Chondrocyte (in vitro differentiated cells): Measurements from ENCODE around the gene DTD2. TPM values are rescaled to one million over a fixed set of nuclear protein-coding genes. Genes with fewer than 3 reads are reported as not detected.

Source experiments
- DNase-seq: peaks from one replicate; pipeline ENCODE4 v3.0.0; 2021; ENCODE audit warnings: mixed read lengths, low spot score
- H3K27ac Mint-ChIP-seq: one replicate; pipeline ENCODE4 v1.8.0; 2021; ENCODE audit warnings: mild to moderate bottlenecking, moderate library complexity, mixed read lengths; ENCODE audit not compliant: unreplicated experiment
- H3K27me3 Mint-ChIP-seq: 2 replicates; pipeline ENCODE4 v1.8.0; 2021; ENCODE audit warnings: low read depth, mixed read lengths
- H3K36me3 Mint-ChIP-seq: 2 replicates; pipeline ENCODE4 v1.8.0; 2021; ENCODE audit warnings: low read depth, mixed read lengths
- H3K4me1 Mint-ChIP-seq: 2 replicates; pipeline ENCODE4 v1.8.0; 2021; ENCODE audit warnings: low read depth, mild to moderate bottlenecking, mixed read lengths
- H3K4me3 Mint-ChIP-seq: one replicate; pipeline ENCODE4 v1.8.0; 2021; ENCODE audit warnings: mild to moderate bottlenecking, moderate library complexity, mixed read lengths; ENCODE audit not compliant: unreplicated experiment
- H3K9me3 Mint-ChIP-seq: 2 replicates; pipeline ENCODE4 v1.8.0; 2021; ENCODE audit warnings: low read depth, mixed read lengths
- long read RNA-seq: library from polyadenylated mRNA; stranded (forward); transcript quantifications from one replicate; pipeline ENCODE4 v2.0.0, GENCODE V29; 2021
- total RNA-seq: library from RNA; stranded (reverse); gene quantifications from 3 replicates; pipeline ENCODE4 v1.2.1, GENCODE V29; 2021
- TF ChIP-seq, protein P1 (sequence below): fragments of 200-600 bp; sonication (generic); IDR thresholded peaks from 2 replicates; pipeline ENCODE4 v1.5.0; 2021; ENCODE audit warnings: antibody characterized with exemption, mild to moderate bottlenecking, moderate library complexity

Gene DTD2
- total RNA-seq: 29.5 to 36.1 TPM (median 34.1 TPM) in 3 replicates
- long read RNA-seq, transcript DTD2-203 (3 exons, 823 nt): major isoform, 15 of 21 reads
- long read RNA-seq, partial matches to known transcripts: 1 of 21 reads
- long read RNA-seq, other reads (novel, unspliced or antisense): 2 of 21 reads

DNA sequence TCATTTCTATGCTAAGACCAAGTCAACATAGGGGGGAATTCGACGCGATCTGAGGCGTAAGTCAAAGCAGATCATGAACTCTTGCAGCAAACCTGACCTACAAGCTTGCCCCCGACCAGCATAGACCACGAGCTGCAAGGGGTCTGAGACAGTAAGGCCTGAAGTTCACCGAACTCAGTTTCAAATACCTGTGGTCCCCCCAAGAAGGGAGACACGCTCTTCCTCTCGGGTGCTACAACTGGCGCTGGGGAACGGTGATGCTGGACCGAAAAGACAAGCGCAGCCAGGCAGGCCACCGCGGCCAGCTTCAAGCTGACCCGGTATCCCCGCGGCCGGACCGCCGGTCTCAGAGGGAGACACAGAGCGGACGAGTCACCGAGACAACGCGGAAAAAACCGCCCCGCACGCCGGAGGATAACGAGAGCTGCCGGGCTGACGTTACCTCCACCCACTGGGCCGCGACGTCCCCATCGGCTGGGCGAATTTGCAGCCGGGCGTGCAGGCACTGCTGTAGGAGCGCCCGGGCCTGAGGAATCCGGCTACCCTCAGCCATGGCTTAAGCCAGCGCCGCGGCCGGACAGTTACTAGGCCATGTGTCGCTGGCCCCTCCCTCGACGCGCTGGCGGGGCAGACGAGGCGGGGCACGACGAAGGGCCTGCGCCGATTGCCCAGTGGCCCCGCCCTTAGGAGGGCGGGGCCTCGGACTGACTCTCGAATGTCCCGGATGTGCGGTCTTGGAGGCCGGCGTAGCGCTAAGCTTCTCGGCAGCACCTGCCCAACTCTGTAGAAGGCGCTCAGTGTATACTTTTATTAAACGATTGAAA is at the start of gene DTD2:
TSS of gene DTD2 (minus strand) at position 666 of the 824 bp plus-strand sequence. CDS start at position 553, 113 bp downstream.
- TF ChIP-seq, protein P1, sequence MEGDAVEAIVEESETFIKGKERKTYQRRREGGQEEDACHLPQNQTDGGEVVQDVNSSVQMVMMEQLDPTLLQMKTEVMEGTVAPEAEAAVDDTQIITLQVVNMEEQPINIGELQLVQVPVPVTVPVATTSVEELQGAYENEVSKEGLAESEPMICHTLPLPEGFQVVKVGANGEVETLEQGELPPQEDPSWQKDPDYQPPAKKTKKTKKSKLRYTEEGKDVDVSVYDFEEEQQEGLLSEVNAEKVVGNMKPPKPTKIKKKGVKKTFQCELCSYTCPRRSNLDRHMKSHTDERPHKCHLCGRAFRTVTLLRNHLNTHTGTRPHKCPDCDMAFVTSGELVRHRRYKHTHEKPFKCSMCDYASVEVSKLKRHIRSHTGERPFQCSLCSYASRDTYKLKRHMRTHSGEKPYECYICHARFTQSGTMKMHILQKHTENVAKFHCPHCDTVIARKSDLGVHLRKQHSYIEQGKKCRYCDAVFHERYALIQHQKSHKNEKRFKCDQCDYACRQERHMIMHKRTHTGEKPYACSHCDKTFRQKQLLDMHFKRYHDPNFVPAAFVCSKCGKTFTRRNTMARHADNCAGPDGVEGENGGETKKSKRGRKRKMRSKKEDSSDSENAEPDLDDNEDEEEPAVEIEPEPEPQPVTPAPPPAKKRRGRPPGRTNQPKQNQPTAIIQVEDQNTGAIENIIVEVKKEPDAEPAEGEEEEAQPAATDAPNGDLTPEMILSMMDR: peak; percentile 47
- peak within 1 kb of the TSS; percentile 98 for H3K4me3 Mint-ChIP-seq
- H3K27ac Mint-ChIP-seq: peak within 1 kb of the TSS; percentile 99
- no peaks in the 10 kb centered on the region for H3K9me3 Mint-ChIP-seq
- peaks cover 3% of the 10 kb centered on the region for H3K36me3 Mint-ChIP-seq
- H3K4me1 Mint-ChIP-seq: peaks cover 50% of the 10 kb centered on the region
- peak; percentile 95 for DNase-seq
- H3K27me3 Mint-ChIP-seq: no peaks in the 10 kb centered on the region

DNA sequence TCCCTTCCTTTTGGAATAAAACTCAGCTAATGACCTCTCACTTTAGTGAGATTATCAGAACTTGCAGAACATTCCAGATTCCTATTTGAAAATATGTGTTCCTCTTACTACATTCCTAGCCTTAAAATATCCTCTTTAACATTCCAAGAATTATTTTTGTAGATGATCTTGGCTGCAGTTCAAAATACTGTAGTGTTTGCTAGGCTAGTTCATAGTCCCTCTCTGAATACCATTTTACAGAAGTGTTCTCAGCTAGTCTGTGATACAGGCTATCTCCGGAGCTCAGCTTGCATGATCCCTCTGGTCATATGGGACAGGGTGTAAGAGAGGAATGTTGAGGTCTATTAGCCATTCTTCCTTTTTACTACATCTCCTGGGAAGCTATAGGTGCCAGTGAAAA is 48.1 kb upstream of the DTD2 start:
- no peaks in the 10 kb centered on the region for H3K36me3 Mint-ChIP-seq

DNA sequence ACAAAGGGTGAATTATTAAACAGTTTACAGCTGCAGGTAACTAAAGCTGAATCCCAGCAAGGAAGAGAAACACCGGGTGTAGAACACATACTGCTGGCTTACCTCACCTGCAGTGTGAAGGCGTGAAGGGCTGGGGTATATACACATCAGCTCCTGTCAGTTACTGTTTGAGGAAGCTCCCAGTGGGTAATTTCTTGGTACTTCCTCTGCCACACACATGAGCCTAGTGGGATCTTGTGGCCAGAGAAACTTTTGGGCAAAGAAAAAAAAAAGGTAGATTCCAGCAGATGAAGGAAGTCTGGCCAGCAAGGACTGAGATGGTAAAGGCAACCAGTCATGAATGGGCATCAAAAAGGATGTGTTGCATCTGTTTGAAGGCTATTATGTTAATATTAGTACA is 44.6 kb upstream of the DTD2 start:
- no peak overlapping the region for H3K27ac Mint-ChIP-seq
- TF ChIP-seq, protein P1: no peak
- DNase-seq: no peak
- no peaks in the 10 kb centered on the region for H3K27me3 Mint-ChIP-seq
- peaks cover 38% of the 10 kb centered on the region for H3K4me1 Mint-ChIP-seq
- peaks cover 22% of the 10 kb centered on the region for H3K9me3 Mint-ChIP-seq
- H3K4me3 Mint-ChIP-seq: no peak overlapping the region
- H3K36me3 Mint-ChIP-seq: peaks cover 2% of the 10 kb centered on the region

More for the DNA sequence above, 48.1 kb upstream of the DTD2 start:
- DNase-seq: no peak
- Mint-ChIP-seq H3K27ac (peak overlapping the region; percentile 65), H3K9me3 (no peaks in the 10 kb centered on the region), H3K4me3 (peak overlapping the region; percentile 35), H3K4me1 (peaks cover 47% of the 10 kb centered on the region), H3K27me3 (no peaks in the 10 kb centered on the region)
- TF ChIP-seq, protein P1: no peak

DNA sequence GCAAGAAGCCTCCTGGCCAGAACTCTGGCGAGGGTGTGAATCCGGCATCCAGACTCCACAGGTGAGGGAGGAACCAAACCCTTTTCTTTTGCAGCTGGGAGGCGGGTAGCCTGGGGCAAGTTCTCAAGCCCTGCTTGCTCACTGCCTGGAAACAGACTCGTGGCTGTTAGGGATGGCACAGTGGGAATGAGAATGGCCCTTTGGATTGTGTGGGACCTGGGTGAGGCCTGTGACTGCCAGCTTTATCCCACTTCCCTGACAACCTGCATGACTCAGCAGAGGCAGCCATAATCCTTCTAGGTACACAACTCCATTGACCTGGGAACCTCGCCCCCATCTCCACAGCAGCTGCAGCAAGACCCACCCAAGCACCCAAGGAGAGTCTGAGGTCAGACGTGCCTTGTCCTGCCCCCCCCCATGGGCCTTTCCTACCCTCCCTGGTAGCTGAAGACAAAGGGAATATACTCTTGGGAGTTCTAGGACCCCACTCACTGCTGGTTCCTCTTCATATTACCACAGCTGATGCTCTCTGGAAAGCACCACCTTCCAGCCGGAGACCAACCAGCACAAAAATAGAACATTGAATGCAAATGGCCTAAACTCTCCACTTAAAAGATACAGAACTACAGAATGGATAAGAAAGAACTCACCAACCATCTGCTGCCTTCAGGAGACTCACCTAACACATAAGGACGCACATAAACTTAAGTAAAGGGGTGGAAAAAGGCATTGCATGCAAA is 35.6 kb upstream of the DTD2 start:
- H3K27me3 Mint-ChIP-seq: no peaks in the 10 kb centered on the region
- H3K27ac Mint-ChIP-seq: no peak overlapping the region
- H3K9me3 Mint-ChIP-seq: peaks cover 18% of the 10 kb centered on the region
- H3K4me1 Mint-ChIP-seq: peaks cover 2% of the 10 kb centered on the region
- H3K36me3 Mint-ChIP-seq: no peaks in the 10 kb centered on the region
- no peak for DNase-seq
- H3K4me3 Mint-ChIP-seq: no peak overlapping the region
- TF ChIP-seq, protein P1: no peak

DNA sequence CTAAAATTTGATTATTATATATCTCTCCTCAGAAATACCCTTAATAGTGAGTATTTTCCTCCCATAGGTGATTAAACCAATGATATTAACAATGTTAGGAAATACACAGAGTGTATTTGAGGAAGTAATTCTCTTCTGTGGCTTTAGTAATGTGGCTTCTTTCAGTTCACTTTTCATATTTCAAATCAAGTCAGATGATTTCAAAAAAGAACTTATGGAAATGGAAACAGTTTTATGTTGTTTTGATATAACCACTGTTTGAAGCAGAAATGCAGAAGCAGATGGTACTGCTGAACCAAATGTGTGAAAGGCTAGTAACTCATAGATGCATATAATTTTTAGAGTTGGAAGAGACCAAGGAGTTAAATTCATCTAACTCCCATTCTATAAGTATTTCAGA is 32.4 kb upstream of the DTD2 start:
- no peak overlapping the region for H3K27ac Mint-ChIP-seq
- TF ChIP-seq, protein P1: no peak
- H3K4me1 Mint-ChIP-seq: peaks cover 2% of the 10 kb centered on the region
- DNase-seq: no peak
- H3K36me3 Mint-ChIP-seq: no peaks in the 10 kb centered on the region
- no peaks in the 10 kb centered on the region for H3K27me3 Mint-ChIP-seq
- no peak overlapping the region for H3K4me3 Mint-ChIP-seq
- no peaks in the 10 kb centered on the region for H3K9me3 Mint-ChIP-seq
